ENCODE data around the gene SPARC. TPM values are rescaled to one million over a fixed set of nuclear protein-coding genes. Genes with fewer than 3 reads are reported as not detected.

The SPARC gene
- total RNA-seq, 120 experiments from 2014 or later = 118 to 878 (median 329) TPM

Other genes starting within 250 kb of the SPARC start
- gene SLC36A1, start 239.3 kb downstream of the SPARC start, total RNA-seq = 10 to 100 TPM; 18.6 to 85.7 (median 43.3) TPM
- gene FAT2, start 95.6 kb downstream of the SPARC start, total RNA-seq = under 1 TPM in 29 of 120 experiments, not detected in 91; 0.03 to 0.92 (median 0.07) TPM
- 100 to 1,000 TPM in 44 of 120 experiments, 10 to 100 TPM in 76; 63.0 to 149 (median 94.3) TPM for gene ATOX1, start 71.7 kb upstream of the SPARC start, total RNA-seq
- 100 to 1,000 TPM in 16 of 120 experiments, 10 to 100 TPM in 104; 61.7 to 135 (median 87.2) TPM for gene G3BP1, start 85.0 kb upstream of the SPARC start, total RNA-seq
- 1 to 10 TPM in 93 of 120 experiments, under 1 TPM in 24, not detected in 3; 0.38 to 5.0 (median 1.6) TPM for gene GLRA1, start 237.9 kb upstream of the SPARC start, total RNA-seq